GM20000 (cell line): ENCODE data around the gene CYP27C1.
A peak's percentile ranks its signal among the peaks of the same experiment; 100 is the strongest.
"Not testable (repeated sequence)": the region's sequence is repeated elsewhere in the genome, so short reads cannot be mapped to it uniquely, and the experiment has no call there.

ENCODE experiments used
- DNase-seq: peaks from one replicate; pipeline ENCODE4 v3.0.0; 2012; ENCODE audit warnings: low spot score
- TF ChIP-seq, protein P1 (sequence below): IDR thresholded peaks from 2 replicates; pipeline ENCODE4 v1.5.1; 2012; ENCODE audit warnings: mild to moderate bottlenecking, control low read depth; ENCODE audit errors: extremely low read depth, missing control alignments

Gene CYP27C1

DNA sequence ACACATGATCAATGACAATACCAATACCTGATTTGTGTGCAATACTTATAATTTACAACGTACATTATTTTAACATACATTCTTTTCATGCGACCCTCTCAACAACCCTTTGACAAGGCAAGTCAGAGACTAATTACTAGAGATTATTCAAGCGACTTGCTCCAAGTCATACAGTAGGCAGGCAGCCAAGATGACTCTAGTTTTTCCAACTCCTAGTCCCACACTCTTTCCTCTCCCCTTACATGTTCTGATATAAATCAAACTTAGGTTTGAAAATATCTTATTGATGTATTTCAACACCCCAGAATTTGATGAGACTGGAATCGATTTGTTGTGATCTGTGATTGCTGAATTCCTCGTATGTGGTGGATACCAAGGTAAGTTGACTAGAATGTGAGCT lies 8.0 kb upstream of the CYP27C1 start:
- TF ChIP-seq, protein P1, sequence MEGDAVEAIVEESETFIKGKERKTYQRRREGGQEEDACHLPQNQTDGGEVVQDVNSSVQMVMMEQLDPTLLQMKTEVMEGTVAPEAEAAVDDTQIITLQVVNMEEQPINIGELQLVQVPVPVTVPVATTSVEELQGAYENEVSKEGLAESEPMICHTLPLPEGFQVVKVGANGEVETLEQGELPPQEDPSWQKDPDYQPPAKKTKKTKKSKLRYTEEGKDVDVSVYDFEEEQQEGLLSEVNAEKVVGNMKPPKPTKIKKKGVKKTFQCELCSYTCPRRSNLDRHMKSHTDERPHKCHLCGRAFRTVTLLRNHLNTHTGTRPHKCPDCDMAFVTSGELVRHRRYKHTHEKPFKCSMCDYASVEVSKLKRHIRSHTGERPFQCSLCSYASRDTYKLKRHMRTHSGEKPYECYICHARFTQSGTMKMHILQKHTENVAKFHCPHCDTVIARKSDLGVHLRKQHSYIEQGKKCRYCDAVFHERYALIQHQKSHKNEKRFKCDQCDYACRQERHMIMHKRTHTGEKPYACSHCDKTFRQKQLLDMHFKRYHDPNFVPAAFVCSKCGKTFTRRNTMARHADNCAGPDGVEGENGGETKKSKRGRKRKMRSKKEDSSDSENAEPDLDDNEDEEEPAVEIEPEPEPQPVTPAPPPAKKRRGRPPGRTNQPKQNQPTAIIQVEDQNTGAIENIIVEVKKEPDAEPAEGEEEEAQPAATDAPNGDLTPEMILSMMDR = no peak
- DNase-seq = no peak

DNA sequence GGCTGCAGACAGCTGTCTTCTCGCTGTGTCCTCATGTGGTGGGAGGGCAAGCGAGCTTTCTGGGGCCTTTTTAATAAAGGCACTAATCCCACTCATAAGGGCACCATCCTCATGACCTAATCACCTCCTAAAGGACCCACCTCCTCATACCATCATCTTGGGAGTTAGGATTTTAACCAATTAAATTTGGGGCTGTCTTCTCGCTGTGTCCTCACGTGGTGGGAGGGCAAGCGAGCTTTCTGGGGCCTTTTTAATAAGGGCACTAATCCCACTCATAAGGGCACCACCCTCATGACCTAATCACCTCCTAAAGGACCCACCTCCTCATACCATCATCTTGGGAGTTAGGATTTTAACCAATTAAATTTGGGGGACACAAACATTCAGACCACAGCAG lies 7.2 kb upstream of the CYP27C1 start:
- not testable (repeated sequence) for DNase-seq

DNA sequence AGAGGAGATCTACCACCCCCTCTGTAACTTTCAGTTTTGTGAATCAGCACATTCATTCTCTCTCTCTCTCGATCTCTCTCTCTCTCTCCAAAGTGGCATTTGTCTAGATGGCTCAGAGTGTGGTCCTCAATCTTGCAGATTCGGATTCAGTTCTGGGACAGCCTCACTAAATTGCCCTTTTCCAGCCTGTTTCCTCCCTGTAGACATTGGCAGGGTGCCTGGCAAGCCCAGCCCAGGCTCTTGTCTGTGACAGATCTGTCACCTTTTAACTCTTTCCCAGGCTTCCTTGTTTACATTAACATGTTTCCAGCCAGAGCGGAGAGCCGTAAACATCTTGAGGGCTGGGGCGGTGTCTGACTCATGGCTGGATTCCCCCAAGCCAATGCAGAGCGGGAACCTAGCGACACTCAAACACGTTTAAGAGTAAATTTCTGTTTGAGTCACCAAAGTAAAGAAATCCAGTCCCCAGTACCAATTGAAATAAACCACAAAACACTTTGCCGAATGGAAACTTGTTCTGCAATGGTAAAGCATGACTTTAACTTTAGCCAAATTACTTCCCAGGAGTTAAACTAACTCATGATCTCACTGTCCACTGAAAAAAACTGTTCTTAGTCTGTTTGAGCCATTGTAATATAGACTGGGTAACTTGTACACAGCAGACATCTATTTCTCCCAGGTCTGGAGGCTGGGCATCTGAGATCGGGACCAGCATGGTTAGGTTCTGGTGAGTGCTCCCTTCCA lies 6.6 kb upstream of the CYP27C1 start:
- TF ChIP-seq, protein P1 = no peak
- peak; percentile 59 for DNase-seq

DNA sequence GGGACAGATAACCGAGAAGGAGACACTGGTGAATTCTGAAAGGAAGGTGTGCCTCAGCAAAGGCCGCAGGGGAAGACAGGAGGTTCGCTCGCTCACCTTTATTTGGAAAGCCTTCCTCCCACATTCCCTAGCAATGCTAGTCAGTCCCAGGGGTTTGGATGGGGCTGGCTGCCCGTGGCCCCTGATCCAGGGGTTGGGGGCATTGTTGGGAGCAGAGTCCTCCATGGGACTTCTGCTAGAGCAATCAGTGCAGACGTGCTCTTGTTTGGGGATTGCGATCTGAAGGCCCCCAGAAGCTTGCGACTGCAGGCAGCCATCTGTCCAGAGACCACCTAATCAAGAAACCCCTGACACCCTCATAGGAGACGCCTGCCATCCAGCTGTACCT lies 6.0 kb upstream of the CYP27C1 start:
- no peak for DNase-seq
- TF ChIP-seq, protein P1 = no peak

DNA sequence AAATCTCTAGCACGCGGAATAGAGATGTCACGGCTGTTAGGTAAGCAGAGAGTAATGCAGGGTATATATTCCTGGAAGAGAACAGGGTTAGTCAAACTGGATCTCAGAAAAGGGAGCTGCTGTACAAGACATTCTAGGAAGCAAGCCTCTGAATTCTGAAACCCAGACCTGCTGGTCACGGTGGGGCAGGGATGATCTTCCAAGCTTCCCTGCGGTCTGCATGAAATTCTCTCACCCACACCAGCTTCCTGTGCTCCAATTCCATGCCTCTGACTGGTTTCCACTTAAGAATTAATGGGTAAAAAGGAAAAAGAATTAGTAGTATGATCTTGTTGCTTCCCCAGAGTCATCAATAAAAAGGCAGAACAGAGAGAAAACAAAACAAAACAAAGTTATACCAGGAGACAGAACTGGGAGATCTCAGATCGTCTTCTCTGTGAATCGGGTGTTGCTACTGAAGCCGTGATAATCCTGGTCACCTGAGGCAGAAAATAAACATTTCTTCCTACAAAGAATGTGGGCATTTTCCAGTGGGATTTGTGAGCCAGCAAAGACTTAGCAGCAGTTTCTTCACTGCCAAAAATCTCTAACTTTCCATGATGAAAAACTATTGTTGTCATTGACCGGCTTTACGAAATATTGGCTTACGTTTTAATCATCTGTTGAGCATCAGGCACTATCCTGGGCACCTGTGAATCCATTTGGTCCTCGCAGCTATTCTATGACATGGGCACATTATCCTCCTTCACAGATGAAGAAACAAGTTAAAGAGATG lies 5.3 kb upstream of the CYP27C1 start:
- TF ChIP-seq, protein P1 = no peak
- DNase-seq = no peak

DNA sequence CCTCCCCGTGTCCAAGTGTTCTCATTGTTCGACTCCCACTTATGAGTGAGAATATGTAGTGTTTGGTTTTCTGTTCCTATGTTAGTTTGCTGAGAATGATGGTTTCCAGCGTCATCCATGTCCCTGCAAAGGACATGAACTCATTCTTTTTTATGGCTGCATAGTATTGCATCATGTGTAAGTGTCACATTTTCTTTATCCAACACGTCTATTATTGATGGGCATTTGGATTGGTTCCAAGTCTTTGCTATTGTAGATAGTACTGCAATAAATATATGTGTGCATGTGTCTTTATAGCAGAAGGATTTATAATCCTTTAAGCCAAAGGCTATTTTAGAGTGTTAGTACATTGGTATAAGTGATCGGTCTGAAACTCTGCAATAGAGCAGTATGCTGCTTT lies 4.0 kb upstream of the CYP27C1 start:
- not testable (repeated sequence) for DNase-seq

DNA sequence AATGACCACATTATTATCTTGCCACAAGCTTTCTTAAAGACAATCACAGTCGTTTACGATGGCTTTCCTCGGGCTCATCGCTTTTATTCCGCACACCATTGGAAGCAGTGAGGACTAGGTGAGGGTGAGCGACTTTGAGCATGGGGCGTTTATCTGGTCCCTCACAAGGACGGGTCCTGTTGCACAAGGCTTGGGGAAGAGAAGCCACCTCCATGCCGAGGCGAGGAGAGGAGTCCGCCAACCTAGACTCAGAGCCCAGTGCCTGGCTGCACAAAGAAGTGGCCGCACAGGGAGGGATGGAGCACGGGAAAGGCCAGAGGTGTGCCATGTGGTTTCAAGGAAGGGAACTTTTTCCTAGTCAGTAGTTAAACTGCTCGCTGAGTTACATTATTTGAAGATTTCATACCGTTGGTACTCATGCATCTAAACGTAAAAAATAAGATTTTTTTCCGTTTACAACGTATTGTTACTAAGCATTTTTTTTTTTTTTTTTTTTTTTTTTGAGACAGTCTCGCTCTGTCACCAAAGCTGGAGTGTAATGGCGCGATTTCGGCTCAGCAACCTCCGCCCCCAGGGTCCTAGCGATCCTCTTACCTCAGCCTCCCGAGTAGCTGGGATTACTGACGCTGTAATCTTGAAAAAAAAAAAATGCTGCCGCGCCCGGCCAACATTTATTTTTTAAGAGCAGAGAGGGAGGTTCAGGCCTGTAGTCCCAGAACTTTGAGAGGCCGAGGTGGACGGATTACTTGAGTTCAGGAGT lies 849 bp upstream of the CYP27C1 start:
- TF ChIP-seq, protein P1 = no peak
- no peak for DNase-seq

DNA sequence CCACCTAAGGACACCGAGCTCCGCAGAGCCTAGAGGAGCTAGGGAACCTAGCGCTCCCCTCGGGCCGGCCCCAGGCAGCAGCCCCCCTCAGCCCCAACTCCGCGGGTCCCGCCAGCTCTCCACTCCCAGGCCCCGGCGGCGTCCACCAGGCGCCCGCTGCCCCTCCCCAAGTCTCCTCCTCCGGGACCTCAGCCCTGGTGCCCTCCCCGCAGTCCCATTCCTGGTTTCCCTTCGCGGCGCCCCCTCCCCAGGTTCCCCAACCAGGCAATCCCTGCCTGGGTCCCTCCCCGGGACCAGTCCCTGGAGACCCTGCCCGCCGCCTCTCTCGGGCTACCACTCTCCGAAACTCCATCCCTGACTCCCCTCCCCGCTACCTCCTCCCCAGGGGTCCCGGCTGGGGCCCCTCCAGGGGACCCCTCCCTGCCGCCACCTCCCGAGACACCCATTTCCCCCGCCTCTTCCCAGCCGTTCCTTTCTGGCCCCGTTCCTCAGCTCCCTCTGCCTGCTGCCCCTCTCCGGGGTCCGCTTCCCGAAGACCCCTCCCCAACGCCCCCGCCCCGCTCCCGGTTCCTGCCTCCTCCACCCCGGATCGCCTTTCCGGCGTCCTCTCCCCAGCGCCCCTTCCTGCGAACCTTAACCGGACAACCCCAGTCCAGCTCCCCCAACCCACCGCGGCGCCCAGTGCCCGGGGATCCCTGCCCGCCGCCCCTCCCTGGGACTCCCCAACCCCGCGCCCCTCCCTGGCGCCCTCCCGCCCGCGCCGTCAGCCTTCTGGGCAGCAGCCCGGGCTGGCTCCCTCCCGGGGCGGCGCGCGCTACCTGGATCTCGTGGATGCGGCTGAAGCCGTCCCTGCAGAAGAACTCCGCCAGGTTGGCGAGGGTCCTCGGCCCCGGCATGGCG lies 678 bp downstream of the CYP27C1 start:
- TF ChIP-seq, protein P1 = no peak
- DNase-seq = peak; percentile 55
